Breast epithelium (tissue), 3 donors: ENCODE data around the gene CUEDC2.

Experiments used
- CTCF ChIP-seq, 3 donors: fragments of 450-650 bp; IDR thresholded peaks; one replicate each; pipeline ENCODE4 v1.5.1; 2016 to 2017; ENCODE audit warnings: antibody characterized with exemption in 3 of 3, mild to moderate bottlenecking in 3 of 3, moderate library complexity in 3 of 3
- POLR2AphosphoS5 ChIP-seq, 3 donors: sonication (generic); formaldehyde crosslinking; IDR thresholded peaks; one replicate each; pipeline ENCODE4 v1.6.1; 2017; ENCODE audit warnings: antibody characterized with exemption in 3 of 3

DNA sequence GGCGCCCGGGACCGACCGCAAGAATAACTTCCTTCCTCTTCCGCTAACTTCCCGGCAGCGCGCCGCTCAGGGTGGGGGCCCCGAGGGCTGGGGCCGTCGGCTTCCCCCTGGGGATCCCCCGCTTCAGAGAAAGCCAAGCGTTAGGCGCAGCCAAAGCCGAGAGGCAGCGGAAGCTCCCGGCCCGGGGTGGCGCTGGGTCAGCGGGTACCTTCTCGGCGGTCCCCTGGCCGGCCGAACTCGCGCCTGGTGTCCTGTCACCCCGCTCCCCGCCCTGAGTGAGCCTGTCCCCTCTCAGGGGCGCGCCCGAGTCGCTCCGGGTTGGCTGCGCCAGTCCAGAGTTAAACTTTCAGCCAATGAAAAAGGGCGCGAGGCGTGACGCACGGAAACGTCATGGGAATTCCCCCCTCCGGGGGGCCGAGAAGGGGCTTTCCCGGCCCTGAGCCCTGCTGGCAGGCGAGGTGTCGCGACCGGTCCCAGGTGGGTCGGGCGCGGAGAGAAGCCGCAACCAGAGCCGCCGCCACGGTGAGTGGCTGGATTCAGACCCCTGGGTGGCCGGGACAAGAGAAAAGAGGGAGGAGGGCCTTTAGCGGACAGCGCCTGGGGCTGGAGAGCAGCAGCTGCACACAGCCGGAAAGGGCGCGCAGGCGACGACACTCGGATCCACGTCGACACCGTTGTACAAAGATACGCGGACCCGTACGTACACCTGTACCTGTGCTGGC is 38.1 kb downstream of the CUEDC2 start:
- peak; percentile 84 to 98 (median 97) for TF ChIP-seq CTCF (IDR thresholded peaks at IDR 0.05)
- TF ChIP-seq POLR2AphosphoS5 (IDR thresholded peaks at IDR 0.05): peak; percentile 75 to 91 (median 86)
